Activated T-helper 1 cell treated with anti-CD3 and anti-CD28 coated beads, Interleukin-12 subunit alpha, Interleukin-12 subunit beta, Interleukin-2, Interleukin-4 antibody, amounts not matched to agents 30 ng/mL and 10 ng/mL and 1 ng/mL, durations not matched to agents 14 hours and 24 hours and 36 hours (primary cell): Measurements from ENCODE around the gene MROH2B. TPM values are rescaled to one million over a fixed set of nuclear protein-coding genes. Genes with fewer than 3 reads are reported as not detected.
"Not testable (repeated sequence)": the region's sequence is repeated elsewhere in the genome, so short reads cannot be mapped to it uniquely, and the experiment has no call there.

Source experiments
- DNase-seq: peaks from one replicate; pipeline ENCODE4 v3.0.0; 2021; ENCODE audit warnings: low spot score
- H3K27ac Mint-ChIP-seq: one replicate; pipeline ENCODE4 v1.8.0; 2021; ENCODE audit warnings: mild to moderate bottlenecking, mixed read lengths
- H3K27me3 Mint-ChIP-seq: one replicate; pipeline ENCODE4 v1.8.0; 2022; ENCODE audit warnings: mild to moderate bottlenecking, moderate library complexity, mixed read lengths; ENCODE audit not compliant: insufficient read depth
- H3K36me3 Mint-ChIP-seq: one replicate; pipeline ENCODE4 v1.8.0; 2021; ENCODE audit warnings: low read depth, mixed read lengths
- H3K4me1 Mint-ChIP-seq: one replicate; pipeline ENCODE4 v1.8.0; 2021; ENCODE audit warnings: low read depth, mixed read lengths
- H3K4me3 Mint-ChIP-seq: one replicate; pipeline ENCODE4 v1.8.0; 2021; ENCODE audit warnings: mild to moderate bottlenecking, moderate library complexity, mixed read lengths
- H3K9me3 Mint-ChIP-seq: one replicate; pipeline ENCODE4 v1.8.0; 2021; ENCODE audit warnings: mixed read lengths
- intact Hi-C: fragments of 100-400 bp; cut with micrococcal nuclease; formaldehyde crosslinking; loops from one replicate; pipeline ENCODE4 v1.15.1; 2024
- total RNA-seq: library from RNA; stranded (reverse); gene quantifications from 2 replicates; pipeline ENCODE4 v1.2.3, GENCODE V29; 2022

MROH2B gene
- total RNA-seq, 1 donor from 2014 or later = not detected

GRCh38 chr5:41071975-41072374 lies 833 bp upstream of the MROH2B start:
- intact Hi-C loops = no loop called here
- DNase-seq = no peak
- Mint-ChIP-seq H3K9me3 (peaks cover 11% of the 10 kb centered on the region), H3K27ac (no peak overlapping the region), H3K36me3 (no peaks in the 10 kb centered on the region), H3K4me1 (no peaks in the 10 kb centered on the region), H3K4me3 (no peak overlapping the region), H3K27me3 (no peaks in the 10 kb centered on the region)

- Mint-ChIP-seq H3K36me3 (no peaks in the 10 kb centered on the region), H3K27me3 (no peaks in the 10 kb centered on the region), H3K9me3 (peaks cover 4% of the 10 kb centered on the region), H3K4me3 (no peak overlapping the region), H3K27ac (no peak overlapping the region), H3K4me1 (no peaks in the 10 kb centered on the region)
- no peak for DNase-seq
- intact Hi-C loops = no loop called here
These were observed 3.2 kb downstream of the MROH2B start for GRCh38 chr5:41067714-41068568.

- no peaks in the 10 kb centered on the region for H3K36me3 Mint-ChIP-seq
- H3K4me3 Mint-ChIP-seq = no peak overlapping the region
- no peak overlapping the region for H3K27ac Mint-ChIP-seq
- no peaks in the 10 kb centered on the region for H3K9me3 Mint-ChIP-seq
- intact Hi-C loops = no loop called here
- no peaks in the 10 kb centered on the region for H3K27me3 Mint-ChIP-seq
- DNase-seq = no peak
- no peaks in the 10 kb centered on the region for H3K4me1 Mint-ChIP-seq
These were observed 5.3 kb downstream of the MROH2B start for GRCh38 chr5:41065691-41066335.

DNA sequence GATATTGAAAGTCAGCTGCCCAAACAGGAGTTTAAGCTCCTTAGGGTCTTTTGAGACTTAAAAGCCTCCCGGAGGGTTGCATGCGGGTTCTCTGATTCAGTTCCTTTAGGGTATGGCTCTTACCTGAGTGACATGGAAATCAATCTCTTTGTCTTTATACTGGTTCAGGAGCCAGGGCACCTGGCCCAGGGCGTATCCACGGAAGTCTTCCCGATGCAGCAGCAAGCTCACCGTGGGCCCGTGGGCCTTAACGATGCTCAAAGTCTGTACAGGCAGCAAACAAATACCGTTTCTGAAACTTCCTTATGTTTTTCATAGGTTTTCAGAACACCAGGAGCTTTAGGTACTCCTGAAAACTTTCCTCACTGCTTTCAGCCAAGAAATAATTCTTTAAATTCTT lies 13.2 kb downstream of the MROH2B start:
- H3K27me3 Mint-ChIP-seq = peaks cover 2% of the 10 kb centered on the region
- H3K36me3 Mint-ChIP-seq = no peaks in the 10 kb centered on the region

DNA sequence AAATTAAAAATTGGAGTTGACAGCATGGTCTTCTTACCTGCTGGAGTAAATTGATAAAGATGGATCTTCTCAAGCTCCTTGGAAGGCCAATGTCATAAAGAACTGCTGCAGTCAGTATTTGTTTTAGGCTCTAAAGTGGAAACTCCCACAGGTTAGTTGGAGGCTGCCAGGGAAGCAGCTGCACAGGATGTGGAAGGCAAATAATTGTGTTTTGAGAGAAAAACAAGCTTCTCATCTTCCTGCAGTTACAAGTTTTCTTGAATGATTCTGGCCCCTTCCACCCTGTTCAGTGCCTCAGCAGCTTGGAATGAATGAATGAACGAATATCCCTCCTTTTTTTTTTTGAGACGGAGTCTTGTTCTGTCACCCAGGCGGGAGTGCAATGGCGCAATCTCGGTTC lies 13.9 kb downstream of the MROH2B start:
- Mint-ChIP-seq H3K27ac (no peak overlapping the region), H3K9me3 (no peaks in the 10 kb centered on the region), H3K36me3 (no peaks in the 10 kb centered on the region), H3K4me1 (no peaks in the 10 kb centered on the region), H3K4me3 (no peak overlapping the region), H3K27me3 (peaks cover 2% of the 10 kb centered on the region)
- intact Hi-C loops = no loop called here
- no peak for DNase-seq

More for the DNA sequence above, 13.2 kb downstream of the MROH2B start:
- Mint-ChIP-seq H3K27ac (no peak overlapping the region), H3K9me3 (no peaks in the 10 kb centered on the region), H3K4me3 (no peak overlapping the region), H3K4me1 (no peaks in the 10 kb centered on the region)
- intact Hi-C loops = no loop called here
- DNase-seq = no peak

DNA sequence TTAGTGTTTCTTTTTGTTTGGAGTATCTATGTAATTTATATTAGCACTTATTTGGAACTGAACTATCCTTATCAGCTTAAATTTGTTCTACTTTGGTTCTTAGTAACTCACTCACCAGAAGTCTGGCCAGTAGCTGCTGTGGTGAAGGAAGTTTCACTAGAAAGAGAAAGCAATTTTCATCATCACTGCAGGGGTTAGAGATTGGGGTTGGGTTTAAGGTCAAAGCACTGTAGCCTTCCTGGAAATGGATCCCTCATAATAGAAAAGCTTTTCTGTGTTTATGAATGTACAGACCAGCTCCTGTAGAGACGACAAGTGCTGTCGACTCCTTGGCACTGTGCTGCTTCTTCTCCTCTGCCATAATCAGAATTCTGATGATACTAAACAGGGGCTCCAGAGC lies 22.2 kb downstream of the MROH2B start:
- H3K9me3 Mint-ChIP-seq = no peaks in the 10 kb centered on the region
- H3K4me3 Mint-ChIP-seq = no peak overlapping the region
- intact Hi-C loops = no loop called here
- H3K27me3 Mint-ChIP-seq = no peaks in the 10 kb centered on the region
- DNase-seq = no peak
- H3K4me1 Mint-ChIP-seq = no peaks in the 10 kb centered on the region
- no peaks in the 10 kb centered on the region for H3K36me3 Mint-ChIP-seq
- H3K27ac Mint-ChIP-seq = no peak overlapping the region

GRCh38 chr5:41043109-41043747 lies 27.9 kb downstream of the MROH2B start:
- no peaks in the 10 kb centered on the region for H3K4me1 Mint-ChIP-seq
- H3K36me3 Mint-ChIP-seq = no peaks in the 10 kb centered on the region

DNA sequence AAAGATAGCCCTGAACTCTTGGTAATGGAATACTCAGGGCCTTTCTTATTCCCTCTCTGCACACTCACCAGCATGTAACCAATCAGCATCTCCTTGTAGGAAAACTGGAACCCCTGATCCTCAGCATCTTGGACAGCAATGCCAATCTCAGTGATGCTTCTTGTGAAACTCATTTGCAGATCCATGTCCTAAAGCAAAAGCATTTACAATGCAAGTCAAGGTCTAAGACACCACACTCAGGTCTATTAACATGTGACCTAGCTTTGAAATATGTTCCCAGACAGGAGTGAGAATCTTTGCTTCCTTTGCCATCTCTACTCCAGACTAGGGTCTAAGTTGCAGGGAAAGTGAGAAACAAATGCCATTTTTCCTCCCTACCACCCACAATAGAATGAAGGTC lies 38.2 kb downstream of the MROH2B start:
- intact Hi-C loops = no loop called here
- peaks cover 3% of the 10 kb centered on the region for H3K9me3 Mint-ChIP-seq
- no peaks in the 10 kb centered on the region for H3K27me3 Mint-ChIP-seq
- no peak overlapping the region for H3K4me3 Mint-ChIP-seq
- no peak overlapping the region for H3K27ac Mint-ChIP-seq
- H3K4me1 Mint-ChIP-seq = no peaks in the 10 kb centered on the region
- no peaks in the 10 kb centered on the region for H3K36me3 Mint-ChIP-seq
- DNase-seq = no peak

More at GRCh38 chr5:41043109-41043747, 27.9 kb downstream of the MROH2B start:
- Mint-ChIP-seq H3K4me3 (no peak overlapping the region), H3K9me3 (no peaks in the 10 kb centered on the region), H3K27me3 (no peaks in the 10 kb centered on the region), H3K27ac (no peak overlapping the region)
- DNase-seq = no peak
- intact Hi-C loops = no loop called here

DNA sequence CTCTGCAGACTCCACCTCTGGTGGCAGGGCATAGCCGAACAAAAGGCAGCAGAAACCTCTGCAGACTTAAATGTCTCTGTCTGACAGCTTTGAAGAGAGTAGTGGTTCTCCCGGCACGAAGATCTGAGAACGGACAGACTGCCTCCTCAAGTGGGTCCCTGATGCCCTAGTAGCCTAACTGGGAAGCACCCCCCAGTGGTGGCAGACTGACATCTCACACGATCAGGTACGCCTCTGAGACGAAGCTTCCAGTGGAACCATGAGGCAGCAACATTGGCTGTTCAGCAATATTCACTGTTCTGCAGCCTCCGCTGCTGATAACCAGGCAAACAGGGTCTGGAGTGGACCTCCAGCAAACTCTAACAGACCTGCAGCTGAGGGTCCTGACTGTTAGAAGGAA lies 48.5 kb downstream of the MROH2B start:
- H3K27ac Mint-ChIP-seq, H3K4me3 Mint-ChIP-seq, DNase-seq, H3K4me1 Mint-ChIP-seq, intact Hi-C loops, H3K27me3 Mint-ChIP-seq, H3K36me3 Mint-ChIP-seq, H3K9me3 Mint-ChIP-seq: not testable (repeated sequence)

DNA sequence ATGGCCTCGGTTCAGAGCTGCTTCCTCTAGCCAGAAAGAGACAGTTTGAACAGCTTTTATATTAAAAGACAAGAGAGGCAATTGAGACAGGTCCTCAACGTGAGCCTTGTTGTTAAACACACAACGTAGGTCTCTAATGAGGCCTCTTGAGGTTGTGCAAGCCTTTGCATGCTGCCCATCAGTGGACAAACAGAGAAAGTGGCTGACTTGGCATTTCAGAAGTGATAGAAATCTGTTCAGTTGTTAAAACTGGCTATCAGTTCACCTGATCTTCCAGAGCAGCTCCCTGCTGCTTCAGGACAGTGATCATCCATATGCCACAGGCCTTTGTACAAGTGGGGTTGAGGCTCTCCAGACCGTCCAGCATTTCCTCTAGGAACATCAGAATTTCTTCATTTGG lies 58.8 kb downstream of the MROH2B start:
- DNase-seq = no peak
- H3K36me3 Mint-ChIP-seq = no peaks in the 10 kb centered on the region
- peaks cover 2% of the 10 kb centered on the region for H3K27me3 Mint-ChIP-seq
- H3K27ac Mint-ChIP-seq = no peak overlapping the region
- intact Hi-C loops = no loop called here
- no peaks in the 10 kb centered on the region for H3K9me3 Mint-ChIP-seq
- no peak overlapping the region for H3K4me3 Mint-ChIP-seq
- no peaks in the 10 kb centered on the region for H3K4me1 Mint-ChIP-seq

DNA sequence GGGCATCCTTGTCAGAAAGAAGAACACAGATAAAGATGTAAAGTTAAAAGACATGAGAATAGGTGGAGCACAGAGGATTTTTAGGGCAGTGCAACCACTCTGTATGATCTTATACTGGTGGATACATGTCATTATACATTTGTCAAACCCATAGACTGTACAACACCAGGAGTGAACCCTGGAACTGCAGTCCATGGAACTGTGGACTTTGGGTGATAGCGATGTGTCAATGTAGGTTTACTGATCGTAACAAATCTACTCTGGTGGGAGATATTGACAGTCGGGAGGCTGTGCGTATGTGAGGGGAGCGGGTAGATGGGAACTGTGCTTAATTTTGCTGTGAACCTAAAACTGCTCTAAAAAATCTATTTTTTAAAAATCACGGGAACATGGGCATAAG lies 60.6 kb downstream of the MROH2B start:
- Mint-ChIP-seq H3K4me1 (no peaks in the 10 kb centered on the region), H3K27me3 (peaks cover 2% of the 10 kb centered on the region), H3K9me3 (no peaks in the 10 kb centered on the region), H3K27ac (no peak overlapping the region), H3K36me3 (no peaks in the 10 kb centered on the region), H3K4me3 (no peak overlapping the region)
- DNase-seq = no peak
- intact Hi-C loops = no loop called here

GRCh38 chr5:41009232-41009631 lies 61.9 kb downstream of the MROH2B start:
- intact Hi-C loops = no loop called here
- Mint-ChIP-seq H3K27me3 (no peaks in the 10 kb centered on the region), H3K27ac (no peak overlapping the region), H3K9me3 (no peaks in the 10 kb centered on the region), H3K36me3 (no peaks in the 10 kb centered on the region), H3K4me3 (no peak overlapping the region), H3K4me1 (no peaks in the 10 kb centered on the region)
- no peak for DNase-seq

GRCh38 chr5:41004931-41005330 lies 66.2 kb downstream of the MROH2B start:
- no peak overlapping the region for H3K27ac Mint-ChIP-seq
- DNase-seq = no peak
- H3K27me3 Mint-ChIP-seq = no peaks in the 10 kb centered on the region
- no peaks in the 10 kb centered on the region for H3K9me3 Mint-ChIP-seq
- H3K36me3 Mint-ChIP-seq = no peaks in the 10 kb centered on the region
- no peak overlapping the region for H3K4me3 Mint-ChIP-seq
- no peaks in the 10 kb centered on the region for H3K4me1 Mint-ChIP-seq
- intact Hi-C loops = no loop called here
